GM18505 (cell line): ENCODE measurements around the gene TMEM184A.

Experiments
- ATAC-seq: cut with Tn5 transposase; IDR thresholded peaks from one replicate; pipeline ENCODE4 v1.9.1; 2021; ENCODE audit not compliant: unreplicated experiment
- POLR2A ChIP-seq: IDR thresholded peaks from 4 replicates; pipeline ENCODE4 v1.6.1; 2011; ENCODE audit warnings: borderline replicate concordance; ENCODE audit not compliant: insufficient read depth, insufficient read length; ENCODE audit errors: extremely low read depth

TMEM184A gene

GRCh38 chr7:1503816-1504775 is 51.9 kb downstream of the TMEM184A start, which contains the start of gene INTS1:
Gene INTS1 (minus strand): TSS chr7:1504389. CDS start chr7:1503960, 429 bp downstream.
- TF ChIP-seq POLR2A = peak; percentile 83
- ATAC-seq = peak; percentile 79

- TF ChIP-seq POLR2A = no peak
These were observed 52.6 kb downstream of the TMEM184A start for GRCh38 chr7:1503390-1503789.

GRCh38 chr7:1502845-1503244 is 53.2 kb downstream of the TMEM184A start:
- no peak for TF ChIP-seq POLR2A
- no peak for ATAC-seq

More at GRCh38 chr7:1503390-1503789, 52.6 kb downstream of the TMEM184A start:
- no peak for ATAC-seq

- ATAC-seq = no peak
These were observed 54.3 kb downstream of the TMEM184A start for GRCh38 chr7:1501487-1502270.

GRCh38 chr7:1500064-1500807 is 55.8 kb downstream of the TMEM184A start:
- ATAC-seq = no peak
- TF ChIP-seq POLR2A = no peak

More at GRCh38 chr7:1501487-1502270, 54.3 kb downstream of the TMEM184A start:
- TF ChIP-seq POLR2A = no peak

- ATAC-seq = no peak
- TF ChIP-seq POLR2A = no peak
These were observed 56.5 kb downstream of the TMEM184A start for GRCh38 chr7:1499367-1500029.

- TF ChIP-seq POLR2A = no peak
- no peak for ATAC-seq
These were observed 57.4 kb downstream of the TMEM184A start for GRCh38 chr7:1498370-1499305.

GRCh38 chr7:1497293-1497927 is 58.6 kb downstream of the TMEM184A start:
- TF ChIP-seq POLR2A = no peak

GRCh38 chr7:1496531-1497292 is 59.3 kb downstream of the TMEM184A start:
- no peak for ATAC-seq
- no peak for TF ChIP-seq POLR2A

More at GRCh38 chr7:1497293-1497927, 58.6 kb downstream of the TMEM184A start:
- ATAC-seq = no peak

- ATAC-seq = no peak
- no peak for TF ChIP-seq POLR2A
These were observed 60.3 kb downstream of the TMEM184A start for GRCh38 chr7:1495564-1496242.
